ENCODE data around the gene NR2F6. TPM values are rescaled to one million over a fixed set of nuclear protein-coding genes. Genes with fewer than 3 reads are reported as not detected.

Gene NR2F6
- total RNA-seq, 1 experiment from 2014 or later = 90.8 TPM

GRCh38 chr19:17262557-17262956 is 16.8 kb upstream of the NR2F6 start:
- CTCF ChIA-PET = no interaction called here
- Histone ChIP-seq H4K20me1 (ENCODE audit: insufficient read depth) (no peaks in the 10 kb centered on the region), H3K79me2 (ENCODE audit: low read depth) (peaks cover 2% of the 10 kb centered on the region), H3K9me3 (ENCODE audit: insufficient read depth, low read depth) (no peaks in the 10 kb centered on the region), H3K9me2 (ENCODE audit: insufficient read depth) (no peaks in the 10 kb centered on the region), H3K4me3 (no peak overlapping the region), H2AFZ (no peak overlapping the region), H3K4me1 (replicated peaks; ENCODE audit: insufficient read depth) (peaks cover 28% of the 10 kb centered on the region), H3K27me3 (ENCODE audit: insufficient read depth, low read depth) (no peaks in the 10 kb centered on the region), H3K36me3 (ENCODE audit: low read depth) (no peaks in the 10 kb centered on the region), H3F3A (ENCODE audit: insufficient read depth, low read depth) (peaks cover 27% of the 10 kb centered on the region), H3K27ac (no peak overlapping the region), H3K4me2 (no peak overlapping the region)
- no TSS peak for BruUV-seq (replicated peaks)
- POLR2A ChIA-PET (ENCODE audit: unreplicated experiment) = no interaction called here
- no peak for DNase-seq
- intact Hi-C loops (cut with micrococcal nuclease; ENCODE audit: unreplicated experiment) = loop anchor here (5.0 kb wide), 1 partner anchor 35 kb away; the partner anchor contains the start of gene OCEL1
- TF ChIP-seq EZH2 (IDR thresholded peaks at IDR 0.05; ENCODE audit: low read depth) = no peak
- no peak for TF ChIP-seq CTCF (conservative IDR thresholded peaks at IDR 0.05)

GRCh38 chr19:17260842-17261325 is 15.2 kb upstream of the NR2F6 start:
- Histone ChIP-seq H3K27ac (no peak overlapping the region), H3K4me1 (replicated peaks; ENCODE audit: insufficient read depth) (peaks cover 20% of the 10 kb centered on the region), H3K79me2 (ENCODE audit: low read depth) (no peaks in the 10 kb centered on the region), H3K4me3 (no peak overlapping the region), H3F3A (ENCODE audit: insufficient read depth, low read depth) (peaks cover 18% of the 10 kb centered on the region; the same call in 1 of the 2 replicates), H4K20me1 (ENCODE audit: insufficient read depth) (no peaks in the 10 kb centered on the region), H2AFZ (peak overlapping the region; percentile 70; the same call in 1 of the 2 replicates), H3K27me3 (ENCODE audit: insufficient read depth, low read depth) (no peaks in the 10 kb centered on the region), H3K9me3 (ENCODE audit: insufficient read depth, low read depth) (no peaks in the 10 kb centered on the region), H3K9me2 (ENCODE audit: insufficient read depth) (no peaks in the 10 kb centered on the region), H3K36me3 (ENCODE audit: low read depth) (no peaks in the 10 kb centered on the region), H3K4me2 (peak overlapping the region; percentile 61)
- ChIA-PET POLR2A (ENCODE audit: unreplicated experiment) (no interaction called here), CTCF (interaction anchor here (0.7 to 1.4 kb wide), 2 partner anchors 10 to 12 kb away, joined by 5 read pairs; no protein-coding TSS in a partner anchor)
- DNase-seq = peak; percentile 87 to 88
- TF ChIP-seq CTCF (conservative IDR thresholded peaks at IDR 0.05) = peak; percentile 96
- no peak for TF ChIP-seq EZH2 (IDR thresholded peaks at IDR 0.05; ENCODE audit: low read depth)
- BruUV-seq (replicated peaks) = no TSS peak
- intact Hi-C loops (cut with micrococcal nuclease; ENCODE audit: unreplicated experiment) = loop anchor here (2.0 to 5.0 kb wide), 2 partner anchors 14 to 34 kb away; partner anchors contain the start of gene OCEL1

GRCh38 chr19:17259934-17260333 is 14.2 kb upstream of the NR2F6 start:
- no peak overlapping the region for H2AFZ ChIP-seq
- no peaks in the 10 kb centered on the region for H3K36me3 ChIP-seq (ENCODE audit: low read depth)
- ChIA-PET POLR2A (ENCODE audit: unreplicated experiment) (interaction anchor here (0.6 kb wide), 1 partner anchor 33 kb away, joined by 4 read pairs; no protein-coding TSS in a partner anchor), CTCF (interaction anchor here (0.5 to 1.4 kb wide), 3 partner anchors 11 to 324 kb away, joined by 4 to 5 read pairs (median 4); no protein-coding TSS in a partner anchor)
- H3K27me3 ChIP-seq (ENCODE audit: insufficient read depth, low read depth) = no peaks in the 10 kb centered on the region
- H3K4me2 ChIP-seq = no peak overlapping the region
- intact Hi-C loops (cut with micrococcal nuclease; ENCODE audit: unreplicated experiment) = loop anchor here (2.0 to 5.0 kb wide), 2 partner anchors 13 to 33 kb away; partner anchors contain the start of gene OCEL1
- peaks cover 18% of the 10 kb centered on the region for H3K4me1 ChIP-seq (replicated peaks; ENCODE audit: insufficient read depth)
- no peaks in the 10 kb centered on the region for H3K9me3 ChIP-seq (ENCODE audit: insufficient read depth, low read depth)
- H3K9me2 ChIP-seq (ENCODE audit: insufficient read depth) = no peaks in the 10 kb centered on the region
- DNase-seq = no peak
- no peak overlapping the region for H3K27ac ChIP-seq
- no peaks in the 10 kb centered on the region for H3K79me2 ChIP-seq (ENCODE audit: low read depth)
- peaks cover 17% of the 10 kb centered on the region for H3F3A ChIP-seq (ENCODE audit: insufficient read depth, low read depth)
- no peaks in the 10 kb centered on the region for H4K20me1 ChIP-seq (ENCODE audit: insufficient read depth)
- TF ChIP-seq EZH2 (IDR thresholded peaks at IDR 0.05; ENCODE audit: low read depth) = no peak
- TF ChIP-seq CTCF (conservative IDR thresholded peaks at IDR 0.05) = no peak
- no TSS peak for BruUV-seq (replicated peaks)
- no peak overlapping the region for H3K4me3 ChIP-seq
